Neural cell (in vitro differentiated cells): ENCODE measurements around the gene PRDM2. TPM values are rescaled to one million over a fixed set of nuclear protein-coding genes. Genes with fewer than 3 reads are reported as not detected.

Experiments used
- H2AFZ ChIP-seq: fragments of 200-600, 300-800 bp; sonication (generic), shearing (Covaris generic); 2 replicates; pipeline ENCODE4 v1.6.0; 2014; ENCODE audit warnings: low read depth, mild to moderate bottlenecking, antibody characterized with exemption, low read length, moderate library complexity
- H3F3A ChIP-seq: fragments of 200-600 bp; shearing (Covaris generic); 2 replicates; pipeline ENCODE4 v1.6.1; 2016; ENCODE audit warnings: mild to moderate bottlenecking, moderate library complexity, mixed read lengths, antibody characterized with exemption, low read length; ENCODE audit not compliant: insufficient read depth, poor library complexity, severe bottlenecking
- H3K27ac ChIP-seq: fragments of 200-600, 300-800 bp; sonication (generic), shearing (Covaris generic); 2 replicates; pipeline ENCODE4 v1.5.1; 2014; ENCODE audit warnings: mild to moderate bottlenecking, low read length, moderate library complexity
- H3K27me3 ChIP-seq: fragments of 300-800, 200-600 bp; sonication (generic), shearing (Covaris generic); 2 replicates; pipeline ENCODE4 v1.6.0; 2014; ENCODE audit warnings: mild to moderate bottlenecking, low read depth, low read length, moderate library complexity; ENCODE audit not compliant: insufficient read depth
- H3K36me3 ChIP-seq: fragments of 300-800, 200-600 bp; sonication (generic), shearing (Covaris generic); 2 replicates; pipeline ENCODE4 v1.5.1; 2014; ENCODE audit warnings: mild to moderate bottlenecking, antibody characterized with exemption, low read length, moderate library complexity; ENCODE audit not compliant: insufficient read depth
- H3K4me2 ChIP-seq: fragments of 300-800, 200-600 bp; sonication (generic), shearing (Covaris generic); 2 replicates; pipeline ENCODE4 v1.6.0; 2014; ENCODE audit warnings: mild to moderate bottlenecking, low read length
- H3K4me3 ChIP-seq: fragments of 300-800, 200-600 bp; sonication (generic), shearing (Covaris generic); 2 replicates; pipeline ENCODE4 v1.5.1; 2014; ENCODE audit warnings: mild to moderate bottlenecking, low read length, moderate library complexity
- H3K79me2 ChIP-seq: fragments of 200-600 bp; shearing (Covaris generic); replicated peaks from 2 replicates; pipeline ENCODE4 v1.6.0; 2014; ENCODE audit warnings: mild to moderate bottlenecking, low read length, moderate library complexity; ENCODE audit not compliant: insufficient read depth
- H3K9ac ChIP-seq: fragments of 300-800, 200-600 bp; sonication (generic), shearing (Covaris generic); 2 replicates; pipeline ENCODE4 v1.6.1; 2016; ENCODE audit warnings: mild to moderate bottlenecking, low read length, mixed read lengths
- H3K9me2 ChIP-seq: fragments of 200-600 bp; shearing (Covaris generic); 2 replicates; pipeline ENCODE4 v1.6.1; 2016; ENCODE audit warnings: mild to moderate bottlenecking, low read length, mixed read lengths; ENCODE audit not compliant: insufficient read depth
- H3K9me3 ChIP-seq: fragments of 200-600, 300-800 bp; sonication (generic), shearing (Covaris generic); 2 replicates; pipeline ENCODE4 v1.6.1; 2016; ENCODE audit warnings: mild to moderate bottlenecking, mixed run types, low read length, moderate library complexity, mixed read lengths
- H4K20me1 ChIP-seq: fragments of 200-600 bp; shearing (Covaris generic); 2 replicates; pipeline ENCODE4 v1.6.1; 2016; ENCODE audit warnings: mild to moderate bottlenecking, mixed run types; ENCODE audit not compliant: insufficient read depth
- CTCF ChIP-seq: fragments of 450-650 bp; IDR thresholded peaks from 2 replicates; pipeline ENCODE4 v1.5.1; 2014; ENCODE audit warnings: antibody characterized with exemption, mild to moderate bottlenecking, moderate library complexity; ENCODE audit not compliant: poor library complexity, severe bottlenecking
- EP300 ChIP-seq: fragments of 450-650 bp; conservative IDR thresholded peaks from 2 replicates; pipeline ENCODE4 v1.6.1; 2014; ENCODE audit warnings: antibody characterized with exemption, mild to moderate bottlenecking, moderate library complexity; ENCODE audit not compliant: poor library complexity, severe bottlenecking
- EZH2 ChIP-seq: fragments of 200-600, 300-800 bp; shearing (Covaris generic), sonication (generic); IDR thresholded peaks from 2 replicates; pipeline ENCODE4 v1.6.1; 2014; ENCODE audit warnings: antibody characterized with exemption, low read length, borderline replicate concordance, mild to moderate bottlenecking; ENCODE audit not compliant: insufficient read depth, poor library complexity, severe bottlenecking
- MXI1 ChIP-seq: fragments of 450-650 bp; conservative IDR thresholded peaks from 2 replicates; pipeline ENCODE4 v1.6.1; 2014; ENCODE audit warnings: antibody characterized with exemption, mild to moderate bottlenecking; ENCODE audit not compliant: poor library complexity, severe bottlenecking
- POLR2AphosphoS5 ChIP-seq: IDR thresholded peaks from 2 replicates; pipeline ENCODE4 v1.6.1; 2012
- RAD21 ChIP-seq: fragments of 450-650 bp; conservative IDR thresholded peaks from 2 replicates; pipeline ENCODE4 v1.6.1; 2014; ENCODE audit warnings: antibody characterized with exemption, mild to moderate bottlenecking, moderate library complexity
- REST ChIP-seq: IDR thresholded peaks from 2 replicates; pipeline ENCODE4 v1.6.1; 2012; ENCODE audit warnings: borderline replicate concordance
- SMC3 ChIP-seq: fragments of 450-650 bp; conservative IDR thresholded peaks from 2 replicates; pipeline ENCODE4 v1.6.1; 2014; ENCODE audit warnings: antibody characterized with exemption, mild to moderate bottlenecking, moderate library complexity; ENCODE audit not compliant: poor library complexity
- TAF1 ChIP-seq: IDR thresholded peaks from 2 replicates; pipeline ENCODE4 v1.6.1; 2012; ENCODE audit warnings: low read depth
- polyA minus RNA-seq: library from RNA; depleted of rRNA, polyadenylated mRNA; stranded (reverse); fragments of >200 nt; gene quantifications from 2 replicates; pipeline ENCODE4 v1.2.3, GENCODE V29; 2014
- polyA plus RNA-seq: library from polyadenylated mRNA; depleted of rRNA; stranded (reverse); fragments of >200 nt; gene quantifications from 2 replicates; pipeline ENCODE4 v1.2.3, GENCODE V29; 2014

PRDM2 gene, protein sequence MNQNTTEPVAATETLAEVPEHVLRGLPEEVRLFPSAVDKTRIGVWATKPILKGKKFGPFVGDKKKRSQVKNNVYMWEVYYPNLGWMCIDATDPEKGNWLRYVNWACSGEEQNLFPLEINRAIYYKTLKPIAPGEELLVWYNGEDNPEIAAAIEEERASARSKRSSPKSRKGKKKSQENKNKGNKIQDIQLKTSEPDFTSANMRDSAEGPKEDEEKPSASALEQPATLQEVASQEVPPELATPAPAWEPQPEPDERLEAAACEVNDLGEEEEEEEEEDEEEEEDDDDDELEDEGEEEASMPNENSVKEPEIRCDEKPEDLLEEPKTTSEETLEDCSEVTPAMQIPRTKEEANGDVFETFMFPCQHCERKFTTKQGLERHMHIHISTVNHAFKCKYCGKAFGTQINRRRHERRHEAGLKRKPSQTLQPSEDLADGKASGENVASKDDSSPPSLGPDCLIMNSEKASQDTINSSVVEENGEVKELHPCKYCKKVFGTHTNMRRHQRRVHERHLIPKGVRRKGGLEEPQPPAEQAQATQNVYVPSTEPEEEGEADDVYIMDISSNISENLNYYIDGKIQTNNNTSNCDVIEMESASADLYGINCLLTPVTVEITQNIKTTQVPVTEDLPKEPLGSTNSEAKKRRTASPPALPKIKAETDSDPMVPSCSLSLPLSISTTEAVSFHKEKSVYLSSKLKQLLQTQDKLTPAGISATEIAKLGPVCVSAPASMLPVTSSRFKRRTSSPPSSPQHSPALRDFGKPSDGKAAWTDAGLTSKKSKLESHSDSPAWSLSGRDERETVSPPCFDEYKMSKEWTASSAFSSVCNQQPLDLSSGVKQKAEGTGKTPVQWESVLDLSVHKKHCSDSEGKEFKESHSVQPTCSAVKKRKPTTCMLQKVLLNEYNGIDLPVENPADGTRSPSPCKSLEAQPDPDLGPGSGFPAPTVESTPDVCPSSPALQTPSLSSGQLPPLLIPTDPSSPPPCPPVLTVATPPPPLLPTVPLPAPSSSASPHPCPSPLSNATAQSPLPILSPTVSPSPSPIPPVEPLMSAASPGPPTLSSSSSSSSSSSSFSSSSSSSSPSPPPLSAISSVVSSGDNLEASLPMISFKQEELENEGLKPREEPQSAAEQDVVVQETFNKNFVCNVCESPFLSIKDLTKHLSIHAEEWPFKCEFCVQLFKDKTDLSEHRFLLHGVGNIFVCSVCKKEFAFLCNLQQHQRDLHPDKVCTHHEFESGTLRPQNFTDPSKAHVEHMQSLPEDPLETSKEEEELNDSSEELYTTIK (N-terminal part only)
- polyA plus RNA-seq (10.7 TPM in 2 replicates), polyA minus RNA-seq (31.7 and 43.2 TPM in 2 replicates)

DNA sequence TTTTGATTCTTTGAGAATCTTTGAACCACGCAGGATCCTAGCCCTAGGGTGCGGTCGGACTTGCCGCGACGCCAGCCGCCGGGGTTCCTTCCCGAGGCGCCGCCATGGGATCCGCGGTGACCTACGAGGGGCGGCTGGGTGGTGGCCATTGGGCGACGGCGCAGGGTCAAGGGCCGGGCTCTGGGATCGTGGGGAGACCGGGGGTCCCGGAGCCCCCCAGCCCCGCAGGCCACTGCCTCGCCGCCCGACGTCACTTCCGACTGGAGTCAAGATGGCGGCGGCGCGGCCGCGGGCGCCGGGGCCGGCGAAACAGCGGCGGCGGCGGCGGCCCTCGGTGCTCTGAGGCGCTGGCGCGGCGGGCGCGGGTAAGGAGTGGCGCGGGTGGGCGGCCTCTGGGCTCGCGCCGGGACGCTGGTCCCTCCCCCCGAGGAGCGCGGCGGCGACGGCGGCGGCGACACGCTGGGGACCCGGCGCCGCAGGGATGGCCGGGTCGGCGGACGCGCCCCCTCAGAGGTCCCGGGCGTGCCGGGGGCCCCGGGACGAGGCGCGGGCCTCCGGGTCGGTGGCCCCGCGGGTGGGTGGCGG, at the start of gene PRDM2:
Gene PRDM2 (plus strand): TSS at position 253 of the 585 bp plus-strand sequence. CDS start 15,418 bp downstream, outside the sequence.
- Histone ChIP-seq H3K9ac (peak within 1 kb of the TSS; percentile 72), H3F3A (peaks cover 2% of the 10 kb centered on the region), H3K4me3 (peak within 1 kb of the TSS; percentile 77), H3K9me2 (no peaks in the 10 kb centered on the region), H3K9me3 (no peaks in the 10 kb centered on the region), H3K36me3 (no peaks in the 10 kb centered on the region), H4K20me1 (no peaks in the 10 kb centered on the region), H3K27ac (peak within 1 kb of the TSS; percentile 65), H3K79me2 (peaks cover 24% of the 10 kb centered on the region), H3K4me2 (peak within 1 kb of the TSS; percentile 57), H2AFZ (peak within 1 kb of the TSS; percentile 98), H3K27me3 (no peaks in the 10 kb centered on the region)
- TF ChIP-seq EZH2: no peak
- no peak for TF ChIP-seq SMC3
- no peak for TF ChIP-seq MXI1
- no peak for TF ChIP-seq RAD21
- peak; percentile 31 for TF ChIP-seq POLR2AphosphoS5
- no peak for TF ChIP-seq REST
- TF ChIP-seq EP300: peak; percentile 28
- TF ChIP-seq CTCF: no peak
- TF ChIP-seq TAF1: peak; percentile 40
